ENCODE data around the gene SLC4A5.

SLC4A5 gene

DNA sequence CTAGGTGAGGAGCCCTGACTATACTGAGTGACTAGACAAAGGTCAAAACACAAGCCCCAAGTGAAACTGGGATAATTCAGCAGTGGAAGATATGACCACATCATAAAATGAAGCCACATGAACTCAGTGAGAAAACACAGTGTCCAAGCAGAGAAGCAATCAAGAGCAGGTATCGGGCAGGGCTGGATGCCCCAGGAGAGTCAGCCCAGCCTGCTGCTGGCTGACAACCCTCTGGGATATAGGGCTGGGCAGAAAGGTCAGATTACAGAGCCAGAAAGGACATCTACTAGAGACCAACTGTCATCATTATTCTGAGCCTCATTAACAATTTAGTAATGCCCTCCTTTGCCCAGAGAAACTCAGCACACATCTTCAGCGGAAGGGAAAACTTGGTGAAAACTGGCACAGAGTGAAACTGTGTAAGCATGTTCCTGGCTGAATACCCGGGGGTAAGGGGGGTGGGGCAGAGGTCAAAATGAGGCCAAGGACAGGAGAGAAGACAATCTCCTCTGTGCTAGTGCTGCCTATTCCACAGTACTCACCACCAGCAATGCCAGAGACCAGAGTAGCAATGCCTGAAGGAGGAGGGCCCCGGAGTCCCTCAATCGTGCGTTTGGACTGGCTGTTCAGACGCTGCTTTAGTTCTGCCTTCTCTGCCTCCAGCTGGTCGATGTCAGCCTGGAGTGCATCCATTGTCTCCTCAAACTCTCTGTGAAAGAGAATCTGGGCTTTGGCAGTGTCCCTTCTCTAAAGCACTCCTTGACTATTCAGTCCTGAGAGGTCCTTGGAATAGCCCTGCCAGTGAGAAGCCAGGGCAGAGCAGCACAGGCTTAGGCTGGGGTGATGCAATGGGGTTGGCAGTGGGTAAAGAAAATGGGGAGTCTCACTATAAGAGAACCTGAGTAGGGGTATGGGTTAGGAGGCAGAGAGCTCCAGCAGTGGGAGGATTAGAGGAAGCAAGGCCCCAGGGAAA lies 21.6 kb upstream of the SLC4A5 start:
- Histone ChIP-seq H3K4me1 (peaks cover 19% of the 10 kb centered on the region), H3K27me3 (ENCODE audit: control insufficient read depth, insufficient read depth, low read length) (no peaks in the 10 kb centered on the region), H3K79me2 (no peaks in the 10 kb centered on the region), H3K9ac (no peak overlapping the region), H3K36me3 (ENCODE audit: control insufficient read depth, insufficient read depth, low read length) (no peaks in the 10 kb centered on the region), H3K27ac (peak overlapping the region; percentile 58), H3K4me3 (ENCODE audit: low read depth, low read length) (no peak overlapping the region), H3K9me3 (ENCODE audit: control insufficient read depth, low read length) (no peaks in the 10 kb centered on the region), H2AFZ (no peak overlapping the region), H3K4me2 (ENCODE audit: low read length) (peak overlapping the region; percentile 10)
- TF ChIP-seq, protein P1, sequence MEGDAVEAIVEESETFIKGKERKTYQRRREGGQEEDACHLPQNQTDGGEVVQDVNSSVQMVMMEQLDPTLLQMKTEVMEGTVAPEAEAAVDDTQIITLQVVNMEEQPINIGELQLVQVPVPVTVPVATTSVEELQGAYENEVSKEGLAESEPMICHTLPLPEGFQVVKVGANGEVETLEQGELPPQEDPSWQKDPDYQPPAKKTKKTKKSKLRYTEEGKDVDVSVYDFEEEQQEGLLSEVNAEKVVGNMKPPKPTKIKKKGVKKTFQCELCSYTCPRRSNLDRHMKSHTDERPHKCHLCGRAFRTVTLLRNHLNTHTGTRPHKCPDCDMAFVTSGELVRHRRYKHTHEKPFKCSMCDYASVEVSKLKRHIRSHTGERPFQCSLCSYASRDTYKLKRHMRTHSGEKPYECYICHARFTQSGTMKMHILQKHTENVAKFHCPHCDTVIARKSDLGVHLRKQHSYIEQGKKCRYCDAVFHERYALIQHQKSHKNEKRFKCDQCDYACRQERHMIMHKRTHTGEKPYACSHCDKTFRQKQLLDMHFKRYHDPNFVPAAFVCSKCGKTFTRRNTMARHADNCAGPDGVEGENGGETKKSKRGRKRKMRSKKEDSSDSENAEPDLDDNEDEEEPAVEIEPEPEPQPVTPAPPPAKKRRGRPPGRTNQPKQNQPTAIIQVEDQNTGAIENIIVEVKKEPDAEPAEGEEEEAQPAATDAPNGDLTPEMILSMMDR (IDR thresholded peaks at IDR 0.05), result no peak

DNA sequence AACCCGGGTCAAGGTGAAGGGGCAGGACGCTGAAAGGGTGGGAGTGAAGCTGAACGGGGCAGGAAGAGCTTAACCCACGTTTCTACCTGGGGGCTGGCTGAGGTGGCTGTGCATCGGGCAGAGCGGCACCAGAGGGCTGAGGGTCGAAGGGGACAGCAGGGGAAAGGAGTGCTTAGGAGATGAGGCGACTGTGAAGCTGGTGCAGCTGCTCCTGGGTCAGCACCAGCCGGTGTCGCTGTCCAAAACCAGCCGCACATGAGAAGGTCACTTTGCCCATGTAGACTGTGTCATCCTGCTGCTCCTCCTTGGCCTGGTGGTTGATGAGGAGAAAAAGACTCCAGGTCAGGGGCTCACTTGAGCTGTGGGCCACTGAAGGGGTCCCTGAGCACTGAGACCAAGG lies 18.1 kb upstream of the SLC4A5 start:
- Histone ChIP-seq H3K4me3 (ENCODE audit: low read depth, low read length) (no peak overlapping the region), H3K27ac (peak overlapping the region; percentile 85), H3K4me1 (peaks cover 40% of the 10 kb centered on the region), H3K4me2 (ENCODE audit: low read length) (no peak overlapping the region), H3K36me3 (ENCODE audit: control insufficient read depth, insufficient read depth, low read length) (no peaks in the 10 kb centered on the region), H3K27me3 (ENCODE audit: control insufficient read depth, insufficient read depth, low read length) (no peaks in the 10 kb centered on the region), H3K9me3 (ENCODE audit: control insufficient read depth, low read length) (no peaks in the 10 kb centered on the region), H3K79me2 (no peaks in the 10 kb centered on the region), H2AFZ (no peak overlapping the region), H3K9ac (no peak overlapping the region)
- TF ChIP-seq, protein P1 (IDR thresholded peaks at IDR 0.05), result no peak

- Histone ChIP-seq H3K4me1 (peaks cover 28% of the 10 kb centered on the region), H3K79me2 (no peaks in the 10 kb centered on the region), H3K36me3 (ENCODE audit: control insufficient read depth, insufficient read depth, low read length) (no peaks in the 10 kb centered on the region), H3K4me3 (ENCODE audit: low read depth, low read length) (no peak overlapping the region), H3K9me3 (ENCODE audit: control insufficient read depth, low read length) (no peaks in the 10 kb centered on the region), H3K4me2 (ENCODE audit: low read length) (no peak overlapping the region), H3K9ac (no peak overlapping the region), H3K27me3 (ENCODE audit: control insufficient read depth, insufficient read depth, low read length) (no peaks in the 10 kb centered on the region), H3K27ac (peak overlapping the region; percentile 85), H2AFZ (no peak overlapping the region)
- TF ChIP-seq, protein P1 (IDR thresholded peaks at IDR 0.05), result no peak
These were observed 14.4 kb upstream of the SLC4A5 start for GRCh38 chr2:74357627-74358026.

GRCh38 chr2:74349889-74350288 lies 6.7 kb upstream of the SLC4A5 start:
- no peak overlapping the region for H3K4me3 ChIP-seq (ENCODE audit: low read depth, low read length)
- peak overlapping the region; percentile 23 for H2AFZ ChIP-seq
- H3K9me3 ChIP-seq (ENCODE audit: control insufficient read depth, low read length), result no peaks in the 10 kb centered on the region
- no peaks in the 10 kb centered on the region for H3K36me3 ChIP-seq (ENCODE audit: control insufficient read depth, insufficient read depth, low read length)
- peaks cover 24% of the 10 kb centered on the region for H3K4me1 ChIP-seq
- no peak overlapping the region for H3K4me2 ChIP-seq (ENCODE audit: low read length)
- no peaks in the 10 kb centered on the region for H3K79me2 ChIP-seq
- TF ChIP-seq, protein P1 (IDR thresholded peaks at IDR 0.05), result no peak
- H3K27me3 ChIP-seq (ENCODE audit: control insufficient read depth, insufficient read depth, low read length), result no peaks in the 10 kb centered on the region
- peak overlapping the region; percentile 19 for H3K27ac ChIP-seq
- H3K9ac ChIP-seq, result no peak overlapping the region
